T follicular helper cell (primary cell): ENCODE data around the gene TMEM175.

Experiments used
- DNase-seq: peaks from one replicate; pipeline ENCODE4 v3.0.0-alpha.2; 2020; ENCODE audit warnings: low read depth

TMEM175 gene

GRCh38 chr4:959338-960139, 27.3 kb downstream of the TMEM175 start:
- DNase-seq = no peak

GRCh38 chr4:960140-960635, 27.9 kb downstream of the TMEM175 start:
- DNase-seq = no peak

DNA sequence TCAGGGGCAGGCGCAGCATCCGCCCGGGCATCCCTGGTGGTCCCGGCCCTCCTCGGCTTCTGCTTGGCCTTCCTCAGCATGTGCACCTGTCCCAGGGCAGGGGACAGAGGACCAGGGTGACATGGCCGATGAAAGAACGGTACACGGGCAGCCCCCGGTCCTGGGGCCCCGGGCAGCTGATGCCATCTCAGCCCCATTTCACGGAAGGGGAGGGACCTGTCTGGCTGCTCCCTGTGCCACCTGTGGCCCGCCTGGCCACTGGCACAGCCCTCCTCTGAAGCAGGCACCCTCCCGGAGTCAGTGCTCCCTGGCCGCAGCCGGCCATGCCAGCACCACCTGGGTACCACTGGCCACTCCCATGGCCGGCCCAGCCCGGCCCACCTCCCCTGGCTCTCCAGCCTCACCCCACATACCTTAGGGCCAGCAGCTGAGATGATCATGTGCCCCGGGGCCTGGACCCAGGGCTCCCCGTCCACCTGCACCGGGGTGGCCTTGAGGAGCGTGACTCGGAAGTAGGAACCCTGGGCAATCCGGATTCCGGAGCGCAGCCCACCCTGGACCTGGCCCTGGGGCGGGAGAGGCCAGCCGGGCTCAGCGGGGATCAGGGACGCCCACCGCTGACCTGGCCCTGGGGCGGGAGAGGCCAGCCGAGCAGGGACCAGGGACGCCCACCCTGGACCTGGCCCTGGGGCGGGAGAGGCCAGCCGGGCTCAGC, 28.5 kb downstream of the TMEM175 start:
- DNase-seq = no peak

DNA sequence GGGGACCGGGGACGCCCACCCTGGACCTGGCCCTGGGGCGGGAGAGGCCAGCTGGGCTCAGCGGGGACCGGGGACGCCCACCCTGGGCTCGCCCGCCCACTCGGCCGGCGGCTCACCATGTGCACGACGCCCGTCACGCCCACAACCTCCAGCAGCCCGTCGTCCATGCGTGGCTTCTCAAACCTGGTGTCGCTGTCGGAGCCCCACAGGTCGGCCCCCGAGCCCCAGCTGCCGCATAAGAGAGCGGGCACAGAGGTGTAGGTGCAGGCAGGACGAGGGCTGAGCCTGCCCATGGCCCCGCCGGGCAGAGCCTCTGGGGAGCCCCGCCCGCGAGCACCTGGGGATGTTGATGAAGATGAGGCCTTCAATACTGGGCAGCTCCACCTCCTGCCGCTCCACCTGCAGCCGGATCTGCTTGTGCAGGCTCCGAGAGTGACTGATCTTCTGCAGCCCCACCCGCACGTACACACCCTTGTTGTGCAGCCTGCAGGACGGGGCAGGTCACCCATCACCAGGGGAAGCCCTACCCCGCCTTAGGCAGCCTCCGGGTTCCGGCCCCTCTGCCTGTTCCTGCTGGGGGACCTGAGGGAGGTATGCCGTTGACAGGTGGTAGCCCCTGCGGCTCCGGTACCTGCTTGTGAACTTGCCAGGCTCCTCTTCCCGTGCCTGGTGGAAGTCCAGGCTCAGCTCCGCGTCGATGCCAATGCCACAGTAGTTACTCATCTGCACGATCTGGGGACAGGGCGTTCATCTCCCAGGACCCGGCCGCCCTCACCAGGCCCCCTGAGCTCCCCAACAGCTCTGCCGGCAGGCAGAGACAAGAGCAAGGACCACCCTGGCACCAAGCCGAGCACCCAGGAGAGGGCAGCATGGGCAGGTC, 29.3 kb downstream of the TMEM175 start:
- no peak for DNase-seq

- no peak for DNase-seq
Measured at GRCh38 chr4:962231-963208, 30.3 kb downstream of the TMEM175 start.

DNA sequence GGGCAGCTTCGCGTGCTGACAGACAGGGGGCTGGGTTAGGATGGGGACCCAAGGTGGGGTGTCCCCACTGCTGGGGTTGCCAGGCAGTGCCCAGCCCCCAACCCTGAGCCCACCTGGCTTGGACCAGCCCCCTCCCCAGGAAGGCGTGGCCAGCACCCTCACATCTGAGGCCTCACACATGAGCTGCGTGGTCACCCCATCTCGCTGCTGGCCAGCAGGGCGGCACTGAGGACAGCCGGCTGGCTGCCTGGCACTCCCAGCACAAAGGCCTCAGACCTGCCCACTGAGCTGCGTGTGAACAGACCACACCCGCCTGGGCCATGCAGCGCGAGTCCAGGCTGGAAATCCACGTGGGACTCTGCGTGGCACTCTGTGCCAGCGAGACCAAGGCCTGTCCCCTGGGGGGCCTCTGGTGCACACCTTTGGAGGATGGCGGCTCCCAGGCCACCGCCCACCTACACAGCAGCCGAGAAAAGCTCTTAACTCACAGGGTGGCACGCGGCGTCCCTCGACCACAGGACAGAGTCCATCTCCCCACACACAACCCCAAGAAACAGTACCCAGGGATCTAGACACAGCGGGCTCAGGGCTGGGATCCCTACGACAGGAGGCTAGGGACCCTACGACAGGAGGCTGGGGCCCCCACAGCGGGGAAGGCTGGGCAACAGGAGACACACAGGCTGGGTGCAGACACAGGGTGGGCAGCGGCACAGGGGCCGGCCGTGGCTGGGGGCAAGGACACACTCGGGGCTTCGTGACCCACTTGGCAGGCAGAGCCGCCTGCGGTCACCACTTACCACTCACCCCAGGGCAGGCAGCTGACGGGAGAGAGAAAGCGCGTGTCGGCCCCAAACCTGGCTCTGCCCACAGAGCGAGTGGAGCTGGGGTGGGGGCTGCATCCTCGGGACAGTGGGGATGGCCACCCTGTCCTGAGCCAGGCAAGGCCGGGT, 31.3 kb downstream of the TMEM175 start:
- no peak for DNase-seq

DNA sequence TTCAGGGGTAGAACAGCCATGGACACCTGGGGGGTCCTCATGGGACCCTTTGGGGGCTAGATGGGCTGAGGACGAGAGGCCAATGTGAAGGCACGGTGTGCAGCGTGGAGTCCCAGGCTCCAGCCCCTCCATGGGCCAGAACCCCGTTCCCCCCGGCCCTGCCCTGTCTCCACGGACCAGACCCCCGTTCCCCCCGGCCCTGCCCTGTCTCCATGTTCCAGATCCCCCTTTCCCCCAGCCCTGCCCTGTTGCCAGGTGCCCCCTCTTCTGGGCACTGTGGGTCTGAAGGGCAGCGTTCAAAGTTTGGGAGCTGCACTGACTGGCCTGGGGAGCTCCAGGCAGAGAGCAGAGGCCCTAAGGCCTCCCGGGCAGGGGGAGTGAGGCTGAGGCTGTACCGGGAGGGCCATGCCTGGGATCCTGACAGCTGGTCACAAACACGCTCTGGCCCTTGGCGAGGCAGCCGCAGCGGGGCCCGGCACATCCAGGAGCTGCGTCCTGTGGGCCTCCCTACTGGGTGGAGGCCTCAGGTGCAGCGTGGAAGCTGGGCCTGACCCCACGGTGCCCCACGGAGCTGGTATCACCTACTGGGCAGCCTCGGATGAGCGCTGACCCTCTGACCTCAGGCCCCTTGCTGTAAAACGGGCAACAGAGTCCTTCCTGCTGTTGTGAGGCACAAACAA, 32.2 kb downstream of the TMEM175 start:
- no peak for DNase-seq

GRCh38 chr4:965048-965765, 32.9 kb downstream of the TMEM175 start:
- no peak for DNase-seq

DNA sequence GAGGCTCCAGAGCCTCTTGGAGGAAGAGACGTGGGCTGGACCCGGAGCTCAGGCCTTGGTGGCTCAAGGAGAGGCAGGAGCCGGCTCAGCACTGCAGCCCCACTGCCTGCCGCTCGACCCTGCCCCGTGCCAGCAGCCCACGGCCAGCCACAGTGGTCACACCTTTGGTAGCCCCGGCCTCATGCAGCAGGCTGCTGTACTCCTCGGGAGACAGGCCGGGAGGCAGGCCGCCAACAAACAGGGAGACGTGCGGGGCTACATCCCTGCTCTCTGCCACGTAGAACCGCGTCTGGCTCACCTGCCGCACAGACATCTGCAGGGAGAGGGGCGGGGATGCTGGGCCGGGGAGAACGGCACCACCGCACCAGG, 33.5 kb downstream of the TMEM175 start:
- DNase-seq = no peak

DNA sequence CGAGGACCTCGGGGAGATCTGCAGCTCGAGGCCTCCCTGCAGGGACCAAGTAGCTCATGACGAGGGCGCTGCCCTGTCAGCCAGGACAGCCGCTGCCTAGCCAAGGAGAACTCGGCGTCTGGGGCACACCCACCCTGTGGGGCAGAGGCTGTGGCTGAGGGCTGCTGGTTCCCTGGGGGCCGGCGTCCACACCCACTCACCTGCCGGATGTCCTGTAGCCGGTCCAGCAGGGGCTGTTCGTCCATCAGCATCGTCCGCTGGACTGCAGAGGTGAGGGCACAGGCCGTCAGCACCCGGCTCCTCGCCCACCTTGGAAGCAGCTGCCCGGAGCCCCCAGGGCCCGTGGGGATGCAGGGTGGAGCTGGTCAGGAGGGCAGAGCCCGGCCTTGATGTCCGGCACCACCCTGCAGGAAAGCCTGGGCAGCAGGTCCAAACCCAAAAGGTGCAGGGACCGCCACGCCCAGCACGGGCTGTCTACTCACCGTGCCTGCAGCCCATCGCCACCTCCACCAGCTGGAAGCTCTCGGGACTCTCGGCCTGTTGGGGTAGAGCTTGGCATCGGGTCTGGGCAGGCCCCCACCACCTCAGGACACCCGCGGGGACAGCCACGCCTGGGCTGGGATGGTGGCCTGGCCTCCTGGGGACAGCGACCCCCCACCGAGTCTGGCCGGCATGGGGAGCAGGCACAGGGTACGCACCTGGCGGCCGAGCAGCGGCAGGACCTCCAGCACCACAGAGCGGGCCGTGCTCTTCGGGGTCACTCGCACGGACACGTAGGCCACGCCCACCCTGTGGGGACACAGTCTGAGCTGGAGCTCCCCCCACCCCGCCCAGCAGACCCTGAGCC, 34.2 kb downstream of the TMEM175 start:
- DNase-seq = no peak

DNA sequence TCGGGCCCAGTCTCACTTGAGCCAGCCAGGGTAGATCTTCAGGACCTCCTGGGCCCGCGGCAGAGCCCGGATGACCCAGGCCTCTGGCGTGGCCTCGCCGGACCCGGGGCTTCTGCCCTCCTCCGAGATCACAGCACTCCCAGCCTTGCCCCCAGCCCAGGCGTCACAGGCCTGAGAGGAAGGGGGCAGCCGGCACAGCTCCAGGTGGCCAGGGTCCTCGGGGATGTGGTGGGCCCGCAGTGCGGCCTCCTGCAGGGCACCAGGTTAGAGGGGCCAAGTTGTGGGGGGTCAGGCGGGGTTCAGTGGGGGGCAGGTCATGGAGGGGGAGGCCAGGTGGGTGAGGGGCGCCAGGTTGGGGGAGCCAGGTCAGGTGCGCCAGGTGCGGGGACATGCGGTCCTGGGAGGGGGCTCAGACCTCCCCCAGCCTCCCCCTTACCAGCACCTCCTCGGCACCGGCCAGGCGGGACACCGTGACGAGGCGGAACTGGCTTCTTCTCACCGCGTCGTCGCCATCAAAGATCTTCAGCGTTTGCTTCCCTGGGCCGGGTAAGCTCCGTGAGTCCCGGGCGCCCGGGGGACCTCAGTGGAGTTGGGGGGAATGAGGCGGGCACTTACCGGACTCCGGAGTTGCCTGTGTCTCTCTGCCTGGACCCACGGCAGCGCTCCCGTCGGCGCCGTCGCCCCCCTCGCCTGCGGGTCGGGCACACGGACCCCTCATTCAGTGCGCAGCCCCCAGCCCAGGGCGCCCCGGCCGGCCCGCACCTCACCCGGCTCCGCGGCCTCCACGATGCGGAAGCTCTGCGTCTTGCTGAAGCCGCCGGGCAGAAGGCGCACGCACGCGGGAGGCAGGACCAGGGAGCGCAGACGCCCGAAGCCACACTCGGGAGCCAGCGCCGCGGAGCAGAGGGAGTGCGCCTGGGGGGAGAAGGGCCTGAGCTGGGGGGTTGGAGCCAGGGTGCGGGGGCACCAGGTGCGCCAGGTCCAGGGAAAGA, 35.1 kb downstream of the TMEM175 start:
- no peak for DNase-seq

DNA sequence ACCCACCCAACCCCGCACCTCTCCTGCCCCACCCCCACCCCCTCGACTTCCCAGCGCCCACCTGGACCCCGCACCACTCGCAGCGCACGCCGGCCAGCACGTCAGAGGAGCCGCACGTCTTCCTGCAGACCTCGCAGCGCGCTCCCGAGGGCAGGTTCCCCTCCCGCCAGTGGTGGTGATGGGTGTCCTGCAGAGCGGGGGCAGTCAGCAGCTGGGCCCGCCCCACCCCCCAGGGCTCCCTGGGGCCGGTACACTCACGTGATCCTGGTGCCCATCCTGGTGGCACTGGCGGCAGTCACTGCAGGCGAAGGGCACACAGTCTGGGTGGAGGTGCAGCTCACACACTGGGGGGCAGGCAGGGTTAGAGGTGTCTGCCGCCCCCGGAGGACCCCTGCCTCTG, 36.0 kb downstream of the TMEM175 start:
- DNase-seq = no peak

- DNase-seq = no peak
Measured at GRCh38 chr4:968621-969394, 36.5 kb downstream of the TMEM175 start.

DNA sequence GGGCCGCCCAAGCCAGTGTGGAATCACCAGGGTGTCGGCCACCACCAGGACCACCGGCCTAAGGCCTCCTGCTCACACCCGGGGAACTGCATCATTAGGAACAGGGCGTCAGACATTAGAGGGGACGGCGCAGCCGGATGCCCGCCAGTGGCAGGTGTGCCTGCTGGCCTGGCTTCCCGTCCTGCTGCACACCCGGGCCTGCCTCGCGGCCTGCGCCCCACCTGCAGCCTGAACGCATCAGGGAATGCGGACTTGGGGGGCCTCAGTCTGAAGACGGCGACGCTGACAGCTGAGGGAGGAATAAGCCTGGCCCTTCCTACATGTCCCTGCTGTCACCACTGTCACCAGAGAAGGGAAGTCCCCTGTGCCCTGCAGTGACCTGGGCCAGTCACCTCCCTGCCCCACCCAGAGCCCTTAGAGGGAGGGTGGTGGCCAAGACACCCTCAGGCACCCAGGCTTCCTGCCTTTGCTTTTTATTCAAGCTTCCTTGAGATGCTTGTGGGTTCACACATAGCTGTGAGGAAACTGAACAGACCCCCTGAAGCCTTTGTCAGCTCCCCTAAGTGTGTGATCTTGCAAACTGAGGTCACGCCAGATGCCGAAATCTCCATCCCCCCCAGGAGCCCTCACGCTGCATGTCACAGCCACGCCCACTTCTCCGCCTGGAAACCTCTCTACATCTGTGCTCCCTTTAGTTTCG, 37.9 kb downstream of the TMEM175 start:
- no peak for DNase-seq
